ENCODE results near the gene LINC00305. TPM values are rescaled to one million over a fixed set of nuclear protein-coding genes. Genes with fewer than 3 reads are reported as not detected.

The LINC00305 gene
- polyA plus RNA-seq, 1 donor (not counting 4 experiments of a cell fraction or from before 2014, with no cell fraction given): not detected

- no peaks in the 10 kb centered on the region for H3K9me1 ChIP-seq (ENCODE audit: control insufficient read depth, extremely low read depth, insufficient read depth, low read length)
- H2AFZ ChIP-seq (ENCODE audit: control insufficient read depth, low read length): no peak overlapping the region
- TF ChIP-seq CTCF (optimal IDR thresholded peaks at IDR 0.05 in 1 of 3, IDR thresholded peaks at IDR 0.05 in 1 of 3, conservative IDR thresholded peaks at IDR 0.05 in 1 of 3; ENCODE audit: extremely low read depth in 1 of 3, insufficient read depth in 2 of 3, low read length in 3 of 3) (no peak), EZH2 (IDR thresholded peaks at IDR 0.05; ENCODE audit: low read length) (no peak)
- H3K27ac ChIP-seq (ENCODE audit: control insufficient read depth, insufficient read depth, low read length): no peak overlapping the region
- no peak for DNase-seq (ENCODE audit: low read depth, low spot score)
- no peaks in the 10 kb centered on the region for H3K9me3 ChIP-seq (ENCODE audit: control insufficient read depth, low read depth, low read length)
- dilution Hi-C loops (cut with MboI; ENCODE audit: extremely low pct_ligation_motif_present, low sequenced_read_pairs): no loop called here
- H4K20me1 ChIP-seq (ENCODE audit: control insufficient read depth, extremely low read depth, insufficient read depth, low read length): no peaks in the 10 kb centered on the region
- H3K9ac ChIP-seq (ENCODE audit: control insufficient read depth, extremely low read depth, insufficient read depth, low read length): no peak overlapping the region
- H3K4me3 ChIP-seq (ENCODE audit: control insufficient read depth in 2 of 3, extremely low read depth in 1 of 3, insufficient read depth in 2 of 3, low read depth in 1 of 3, low read length in 3 of 3): no peak overlapping the region
- FAIRE-seq: no peak
- H3K4me2 ChIP-seq (ENCODE audit: control insufficient read depth, extremely low read depth, insufficient read depth, low read depth, low read length): no peak overlapping the region
- no peaks in the 10 kb centered on the region for H3K27me3 ChIP-seq (ENCODE audit: control insufficient read depth, extremely low read depth, insufficient read depth, low read length)
- H3K79me2 ChIP-seq (ENCODE audit: control insufficient read depth, insufficient read depth, low read length): no peaks in the 10 kb centered on the region
- H3K36me3 ChIP-seq (ENCODE audit: control insufficient read depth in 2 of 2, extremely low read depth in 1 of 2, insufficient read depth in 2 of 2, low read length in 2 of 2): no peaks in the 10 kb centered on the region
- H3K4me1 ChIP-seq (ENCODE audit: control insufficient read depth, extremely low read depth, insufficient read depth, low read length): no peaks in the 10 kb centered on the region
Measured at GRCh38 chr18:64175432-64175831, 26.5 kb upstream of the LINC00305 start.

- no peak for TF ChIP-seq EZH2 (IDR thresholded peaks at IDR 0.05; ENCODE audit: low read length)
- dilution Hi-C loops (cut with MboI; ENCODE audit: extremely low pct_ligation_motif_present, low sequenced_read_pairs): no loop called here
Measured at GRCh38 chr18:64171576-64171975, 22.7 kb upstream of the LINC00305 start.

GRCh38 chr18:64167408-64167925 is 18.6 kb upstream of the LINC00305 start:
- Histone ChIP-seq H3K27ac (ENCODE audit: control insufficient read depth, insufficient read depth, low read length) (no peak overlapping the region), H4K20me1 (ENCODE audit: control insufficient read depth, extremely low read depth, insufficient read depth, low read length) (no peaks in the 10 kb centered on the region), H3K9ac (ENCODE audit: control insufficient read depth, extremely low read depth, insufficient read depth, low read length) (no peak overlapping the region), H3K4me3 (ENCODE audit: control insufficient read depth in 2 of 3, extremely low read depth in 1 of 3, insufficient read depth in 2 of 3, low read depth in 1 of 3, low read length in 3 of 3) (no peak overlapping the region), H3K27me3 (ENCODE audit: control insufficient read depth, extremely low read depth, insufficient read depth, low read length) (no peaks in the 10 kb centered on the region), H3K9me1 (ENCODE audit: control insufficient read depth, extremely low read depth, insufficient read depth, low read length) (no peaks in the 10 kb centered on the region), H3K4me1 (ENCODE audit: control insufficient read depth, extremely low read depth, insufficient read depth, low read length) (no peaks in the 10 kb centered on the region), H2AFZ (ENCODE audit: control insufficient read depth, low read length) (no peak overlapping the region), H3K79me2 (ENCODE audit: control insufficient read depth, insufficient read depth, low read length) (no peaks in the 10 kb centered on the region), H3K36me3 (ENCODE audit: control insufficient read depth in 2 of 2, extremely low read depth in 1 of 2, insufficient read depth in 2 of 2, low read length in 2 of 2) (no peaks in the 10 kb centered on the region), H3K9me3 (ENCODE audit: control insufficient read depth, low read depth, low read length) (no peaks in the 10 kb centered on the region), H3K4me2 (ENCODE audit: control insufficient read depth, extremely low read depth, insufficient read depth, low read depth, low read length) (no peak overlapping the region)
- dilution Hi-C loops (cut with MboI; ENCODE audit: extremely low pct_ligation_motif_present, low sequenced_read_pairs): no loop called here
- TF ChIP-seq EZH2 (IDR thresholded peaks at IDR 0.05; ENCODE audit: low read length): no peak
- no peak for TF ChIP-seq CTCF (optimal IDR thresholded peaks at IDR 0.05 in 1 of 3, IDR thresholded peaks at IDR 0.05 in 1 of 3, conservative IDR thresholded peaks at IDR 0.05 in 1 of 3; ENCODE audit: extremely low read depth in 1 of 3, insufficient read depth in 2 of 3, low read length in 3 of 3)
- FAIRE-seq (no peak), DNase-seq (ENCODE audit: low read depth, low spot score) (no peak)

More at GRCh38 chr18:64171576-64171975, 22.7 kb upstream of the LINC00305 start:
- Histone ChIP-seq H3K4me2 (ENCODE audit: control insufficient read depth, extremely low read depth, insufficient read depth, low read depth, low read length) (no peak overlapping the region), H3K9me1 (ENCODE audit: control insufficient read depth, extremely low read depth, insufficient read depth, low read length) (no peaks in the 10 kb centered on the region), H2AFZ (ENCODE audit: control insufficient read depth, low read length) (no peak overlapping the region), H4K20me1 (ENCODE audit: control insufficient read depth, extremely low read depth, insufficient read depth, low read length) (no peaks in the 10 kb centered on the region), H3K4me1 (ENCODE audit: control insufficient read depth, extremely low read depth, insufficient read depth, low read length) (no peaks in the 10 kb centered on the region), H3K4me3 (ENCODE audit: control insufficient read depth in 2 of 3, extremely low read depth in 1 of 3, insufficient read depth in 2 of 3, low read depth in 1 of 3, low read length in 3 of 3) (no peak overlapping the region), H3K9me3 (ENCODE audit: control insufficient read depth, low read depth, low read length) (no peaks in the 10 kb centered on the region), H3K27me3 (ENCODE audit: control insufficient read depth, extremely low read depth, insufficient read depth, low read length) (no peaks in the 10 kb centered on the region), H3K36me3 (ENCODE audit: control insufficient read depth in 2 of 2, extremely low read depth in 1 of 2, insufficient read depth in 2 of 2, low read length in 2 of 2) (no peaks in the 10 kb centered on the region), H3K79me2 (ENCODE audit: control insufficient read depth, insufficient read depth, low read length) (no peaks in the 10 kb centered on the region), H3K9ac (ENCODE audit: control insufficient read depth, extremely low read depth, insufficient read depth, low read length) (no peak overlapping the region), H3K27ac (ENCODE audit: control insufficient read depth, insufficient read depth, low read length) (no peak overlapping the region)
- DNase-seq (ENCODE audit: low read depth, low spot score) (no peak), FAIRE-seq (no peak)
